ENCODE results near the gene MN1. TPM values are rescaled to one million over a fixed set of nuclear protein-coding genes. Genes with fewer than 3 reads are reported as not detected.
A peak's percentile ranks its signal among the peaks of the same experiment; 100 is the strongest.

The MN1 gene
- total and polyA plus RNA-seq, 2 experiments from 2014 or later = 1.0 to 6.8 TPM

DNA sequence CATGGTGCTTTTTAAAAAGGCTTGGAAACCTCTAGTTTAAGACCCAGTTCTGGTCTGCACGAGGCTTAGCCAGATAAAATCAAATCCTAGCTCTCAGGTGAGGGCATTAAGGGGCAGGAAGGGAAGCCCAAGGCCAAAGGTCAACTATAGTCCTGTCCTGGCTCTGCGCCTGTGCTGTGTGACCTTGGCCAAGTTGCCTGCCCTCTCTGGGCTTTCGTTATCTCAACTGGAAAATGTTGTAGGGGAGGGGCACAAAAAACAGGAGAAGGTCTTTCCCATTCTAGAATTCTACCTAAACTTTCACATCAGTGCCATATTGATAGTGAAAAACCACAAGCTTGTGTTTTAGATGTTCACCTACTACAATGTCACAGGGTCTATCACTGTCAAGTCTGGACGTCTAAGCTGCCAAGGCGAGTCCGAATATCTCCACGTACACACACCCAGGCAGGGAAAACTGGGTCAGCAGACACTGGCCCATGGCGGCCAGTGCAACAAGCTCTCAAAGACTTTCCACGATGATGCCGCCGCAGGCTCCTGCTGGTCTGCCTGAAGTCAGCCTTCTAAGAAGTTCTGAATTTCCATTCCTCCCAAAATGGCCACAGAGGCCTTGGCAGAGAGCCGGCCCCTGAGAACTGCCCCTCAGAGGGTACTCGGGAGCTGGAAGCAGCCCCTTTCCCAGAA lies 18.0 kb downstream of the MN1 start:
- no peaks in the 10 kb centered on the region for H4K20me1 ChIP-seq (replicated peaks; ENCODE audit: insufficient read depth)
- TF ChIP-seq NANOG (IDR thresholded peaks at IDR 0.05; ENCODE audit: borderline replicate concordance) = no peak
- TF ChIP-seq, protein P1, sequence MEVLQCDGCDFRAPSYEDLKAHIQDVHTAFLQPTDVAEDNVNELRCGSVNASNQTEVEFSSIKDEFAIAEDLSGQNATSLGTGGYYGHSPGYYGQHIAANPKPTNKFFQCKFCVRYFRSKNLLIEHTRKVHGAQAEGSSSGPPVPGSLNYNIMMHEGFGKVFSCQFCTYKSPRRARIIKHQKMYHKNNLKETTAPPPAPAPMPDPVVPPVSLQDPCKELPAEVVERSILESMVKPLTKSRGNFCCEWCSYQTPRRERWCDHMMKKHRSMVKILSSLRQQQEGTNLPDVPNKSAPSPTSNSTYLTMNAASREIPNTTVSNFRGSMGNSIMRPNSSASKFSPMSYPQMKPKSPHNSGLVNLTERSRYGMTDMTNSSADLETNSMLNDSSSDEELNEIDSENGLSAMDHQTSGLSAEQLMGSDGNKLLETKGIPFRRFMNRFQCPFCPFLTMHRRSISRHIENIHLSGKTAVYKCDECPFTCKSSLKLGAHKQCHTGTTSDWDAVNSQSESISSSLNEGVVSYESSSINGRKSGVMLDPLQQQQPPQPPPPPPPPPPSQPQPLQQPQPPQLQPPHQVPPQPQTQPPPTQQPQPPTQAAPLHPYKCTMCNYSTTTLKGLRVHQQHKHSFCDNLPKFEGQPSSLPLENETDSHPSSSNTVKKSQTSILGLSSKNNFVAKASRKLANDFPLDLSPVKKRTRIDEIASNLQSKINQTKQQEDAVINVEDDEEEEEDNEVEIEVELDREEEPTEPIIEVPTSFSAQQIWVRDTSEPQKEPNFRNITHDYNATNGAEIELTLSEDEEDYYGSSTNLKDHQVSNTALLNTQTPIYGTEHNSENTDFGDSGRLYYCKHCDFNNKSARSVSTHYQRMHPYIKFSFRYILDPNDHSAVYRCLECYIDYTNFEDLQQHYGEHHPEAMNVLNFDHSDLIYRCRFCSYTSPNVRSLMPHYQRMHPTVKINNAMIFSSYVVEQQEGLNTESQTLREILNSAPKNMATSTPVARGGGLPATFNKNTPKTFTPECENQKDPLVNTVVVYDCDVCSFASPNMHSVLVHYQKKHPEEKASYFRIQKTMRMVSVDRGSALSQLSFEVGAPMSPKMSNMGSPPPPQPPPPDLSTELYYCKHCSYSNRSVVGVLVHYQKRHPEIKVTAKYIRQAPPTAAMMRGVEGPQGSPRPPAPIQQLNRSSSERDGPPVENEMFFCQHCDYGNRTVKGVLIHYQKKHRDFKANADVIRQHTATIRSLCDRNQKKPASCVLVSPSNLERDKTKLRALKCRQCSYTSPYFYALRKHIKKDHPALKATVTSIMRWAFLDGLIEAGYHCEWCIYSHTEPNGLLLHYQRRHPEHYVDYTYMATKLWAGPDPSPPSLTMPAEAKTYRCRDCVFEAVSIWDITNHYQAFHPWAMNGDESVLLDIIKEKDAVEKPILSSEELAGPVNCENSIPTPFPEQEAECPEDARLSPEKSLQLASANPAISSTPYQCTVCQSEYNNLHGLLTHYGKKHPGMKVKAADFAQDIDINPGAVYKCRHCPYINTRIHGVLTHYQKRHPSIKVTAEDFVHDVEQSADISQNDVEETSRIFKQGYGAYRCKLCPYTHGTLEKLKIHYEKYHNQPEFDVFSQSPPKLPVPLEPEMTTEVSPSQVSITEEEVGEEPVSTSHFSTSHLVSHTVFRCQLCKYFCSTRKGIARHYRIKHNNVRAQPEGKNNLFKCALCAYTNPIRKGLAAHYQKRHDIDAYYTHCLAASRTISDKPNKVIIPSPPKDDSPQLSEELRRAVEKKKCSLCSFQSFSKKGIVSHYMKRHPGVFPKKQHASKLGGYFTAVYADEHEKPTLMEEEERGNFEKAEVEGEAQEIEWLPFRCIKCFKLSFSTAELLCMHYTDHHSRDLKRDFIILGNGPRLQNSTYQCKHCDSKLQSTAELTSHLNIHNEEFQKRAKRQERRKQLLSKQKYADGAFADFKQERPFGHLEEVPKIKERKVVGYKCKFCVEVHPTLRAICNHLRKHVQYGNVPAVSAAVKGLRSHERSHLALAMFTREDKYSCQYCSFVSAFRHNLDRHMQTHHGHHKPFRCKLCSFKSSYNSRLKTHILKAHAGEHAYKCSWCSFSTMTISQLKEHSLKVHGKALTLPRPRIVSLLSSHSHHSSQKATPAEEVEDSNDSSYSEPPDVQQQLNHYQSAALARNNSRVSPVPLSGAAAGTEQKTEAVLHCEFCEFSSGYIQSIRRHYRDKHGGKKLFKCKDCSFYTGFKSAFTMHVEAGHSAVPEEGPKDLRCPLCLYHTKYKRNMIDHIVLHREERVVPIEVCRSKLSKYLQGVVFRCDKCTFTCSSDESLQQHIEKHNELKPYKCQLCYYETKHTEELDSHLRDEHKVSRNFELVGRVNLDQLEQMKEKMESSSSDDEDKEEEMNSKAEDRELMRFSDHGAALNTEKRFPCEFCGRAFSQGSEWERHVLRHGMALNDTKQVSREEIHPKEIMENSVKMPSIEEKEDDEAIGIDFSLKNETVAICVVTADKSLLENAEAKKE (CRISPR knock-in tag; IDR thresholded peaks at IDR 0.05) = no peak
- TF ChIP-seq, protein P2, sequence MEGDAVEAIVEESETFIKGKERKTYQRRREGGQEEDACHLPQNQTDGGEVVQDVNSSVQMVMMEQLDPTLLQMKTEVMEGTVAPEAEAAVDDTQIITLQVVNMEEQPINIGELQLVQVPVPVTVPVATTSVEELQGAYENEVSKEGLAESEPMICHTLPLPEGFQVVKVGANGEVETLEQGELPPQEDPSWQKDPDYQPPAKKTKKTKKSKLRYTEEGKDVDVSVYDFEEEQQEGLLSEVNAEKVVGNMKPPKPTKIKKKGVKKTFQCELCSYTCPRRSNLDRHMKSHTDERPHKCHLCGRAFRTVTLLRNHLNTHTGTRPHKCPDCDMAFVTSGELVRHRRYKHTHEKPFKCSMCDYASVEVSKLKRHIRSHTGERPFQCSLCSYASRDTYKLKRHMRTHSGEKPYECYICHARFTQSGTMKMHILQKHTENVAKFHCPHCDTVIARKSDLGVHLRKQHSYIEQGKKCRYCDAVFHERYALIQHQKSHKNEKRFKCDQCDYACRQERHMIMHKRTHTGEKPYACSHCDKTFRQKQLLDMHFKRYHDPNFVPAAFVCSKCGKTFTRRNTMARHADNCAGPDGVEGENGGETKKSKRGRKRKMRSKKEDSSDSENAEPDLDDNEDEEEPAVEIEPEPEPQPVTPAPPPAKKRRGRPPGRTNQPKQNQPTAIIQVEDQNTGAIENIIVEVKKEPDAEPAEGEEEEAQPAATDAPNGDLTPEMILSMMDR (conservative IDR thresholded peaks at IDR 0.05; ENCODE audit: low read depth in 2 of 2) = no peak
- TF ChIP-seq, protein P3, sequence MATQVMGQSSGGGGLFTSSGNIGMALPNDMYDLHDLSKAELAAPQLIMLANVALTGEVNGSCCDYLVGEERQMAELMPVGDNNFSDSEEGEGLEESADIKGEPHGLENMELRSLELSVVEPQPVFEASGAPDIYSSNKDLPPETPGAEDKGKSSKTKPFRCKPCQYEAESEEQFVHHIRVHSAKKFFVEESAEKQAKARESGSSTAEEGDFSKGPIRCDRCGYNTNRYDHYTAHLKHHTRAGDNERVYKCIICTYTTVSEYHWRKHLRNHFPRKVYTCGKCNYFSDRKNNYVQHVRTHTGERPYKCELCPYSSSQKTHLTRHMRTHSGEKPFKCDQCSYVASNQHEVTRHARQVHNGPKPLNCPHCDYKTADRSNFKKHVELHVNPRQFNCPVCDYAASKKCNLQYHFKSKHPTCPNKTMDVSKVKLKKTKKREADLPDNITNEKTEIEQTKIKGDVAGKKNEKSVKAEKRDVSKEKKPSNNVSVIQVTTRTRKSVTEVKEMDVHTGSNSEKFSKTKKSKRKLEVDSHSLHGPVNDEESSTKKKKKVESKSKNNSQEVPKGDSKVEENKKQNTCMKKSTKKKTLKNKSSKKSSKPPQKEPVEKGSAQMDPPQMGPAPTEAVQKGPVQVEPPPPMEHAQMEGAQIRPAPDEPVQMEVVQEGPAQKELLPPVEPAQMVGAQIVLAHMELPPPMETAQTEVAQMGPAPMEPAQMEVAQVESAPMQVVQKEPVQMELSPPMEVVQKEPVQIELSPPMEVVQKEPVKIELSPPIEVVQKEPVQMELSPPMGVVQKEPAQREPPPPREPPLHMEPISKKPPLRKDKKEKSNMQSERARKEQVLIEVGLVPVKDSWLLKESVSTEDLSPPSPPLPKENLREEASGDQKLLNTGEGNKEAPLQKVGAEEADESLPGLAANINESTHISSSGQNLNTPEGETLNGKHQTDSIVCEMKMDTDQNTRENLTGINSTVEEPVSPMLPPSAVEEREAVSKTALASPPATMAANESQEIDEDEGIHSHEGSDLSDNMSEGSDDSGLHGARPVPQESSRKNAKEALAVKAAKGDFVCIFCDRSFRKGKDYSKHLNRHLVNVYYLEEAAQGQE (IDR thresholded peaks at IDR 0.05; ENCODE audit: unreplicated experiment) = no peak
- no peak for TF ChIP-seq EZH2phosphoT487 (IDR thresholded peaks at IDR 0.05; ENCODE audit: unreplicated experiment)
- no peak for TF ChIP-seq ZNF331 (CRISPR knock-in tag; IDR thresholded peaks at IDR 0.05; ENCODE audit: low read depth)
- no peak for TF ChIP-seq STAT1 (IDR thresholded peaks at IDR 0.05; ENCODE audit: unreplicated experiment)
- TF ChIP-seq, protein P4, sequence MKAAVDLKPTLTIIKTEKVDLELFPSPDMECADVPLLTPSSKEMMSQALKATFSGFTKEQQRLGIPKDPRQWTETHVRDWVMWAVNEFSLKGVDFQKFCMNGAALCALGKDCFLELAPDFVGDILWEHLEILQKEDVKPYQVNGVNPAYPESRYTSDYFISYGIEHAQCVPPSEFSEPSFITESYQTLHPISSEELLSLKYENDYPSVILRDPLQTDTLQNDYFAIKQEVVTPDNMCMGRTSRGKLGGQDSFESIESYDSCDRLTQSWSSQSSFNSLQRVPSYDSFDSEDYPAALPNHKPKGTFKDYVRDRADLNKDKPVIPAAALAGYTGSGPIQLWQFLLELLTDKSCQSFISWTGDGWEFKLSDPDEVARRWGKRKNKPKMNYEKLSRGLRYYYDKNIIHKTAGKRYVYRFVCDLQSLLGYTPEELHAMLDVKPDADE (IDR thresholded peaks at IDR 0.05) = no peak
- TF ChIP-seq EZH2 (IDR thresholded peaks at IDR 0.05; ENCODE audit: low read depth, unreplicated experiment) = no peak
- no peak for TF ChIP-seq POLR2AphosphoS5 (IDR thresholded peaks at IDR 0.05; ENCODE audit: low read depth)
- no peak for TF ChIP-seq CREB1 (CRISPR knock-in tag; IDR thresholded peaks at IDR 0.05; ENCODE audit: low read depth)
- TF ChIP-seq ZNF114 (CRISPR knock-in tag; IDR thresholded peaks at IDR 0.05) = no peak
- no peak for TF ChIP-seq JUNB (IDR thresholded peaks at IDR 0.05; ENCODE audit: unreplicated experiment)
- no peaks in the 10 kb centered on the region for H3K9me2 ChIP-seq (ENCODE audit: insufficient read depth)
- no peaks in the 10 kb centered on the region for H3K36me3 ChIP-seq (ENCODE audit: insufficient read depth)
- H3F3A ChIP-seq (replicated peaks; ENCODE audit: low read depth) = peaks cover 11% of the 10 kb centered on the region; the same call in 1 of the 2 replicates
- H3K4me2 ChIP-seq = peak overlapping the region; percentile 64
- H3K27me3 Mint-ChIP-seq (ENCODE audit: insufficient read depth, low read depth, poor library complexity) = peaks cover 14% of the 10 kb centered on the region
- H2AFZ ChIP-seq = peak overlapping the region; percentile 39; the same call in 1 of the 2 replicates
- no peak overlapping the region for H3K27ac Mint-ChIP-seq
- no peak for DNase-seq (ENCODE audit: low spot score)
- H3K36me3 Mint-ChIP-seq (ENCODE audit: low read depth) = peaks cover 7% of the 10 kb centered on the region
- H3K4me3 ChIP-seq = no peak overlapping the region
- peak overlapping the region; percentile 50; the same call in 1 of the 2 replicates for H3K27ac ChIP-seq (ENCODE audit: low read depth)
- peaks cover 12% of the 10 kb centered on the region for H3K9me3 Mint-ChIP-seq
- peaks cover 53% of the 10 kb centered on the region for H3K4me1 ChIP-seq (ENCODE audit: insufficient read depth)
- peaks cover 4% of the 10 kb centered on the region; the same call in 1 of the 2 replicates for H3K27me3 ChIP-seq (ENCODE audit: insufficient read depth)
- H3K4me3 Mint-ChIP-seq = no peak overlapping the region
- peaks cover 55% of the 10 kb centered on the region for H3K4me1 Mint-ChIP-seq
- peaks cover 4% of the 10 kb centered on the region; the same call in 1 of the 2 replicates for H3K79me2 ChIP-seq (replicated peaks; ENCODE audit: insufficient read depth)
- ATAC-seq = no peak
